H1 (cell line): ENCODE results near the gene PPP1R18. TPM values are rescaled to one million over a fixed set of nuclear protein-coding genes. Genes with fewer than 3 reads are reported as not detected.

Experiments
- BCL11A ChIP-seq, 2 experiments: IDR thresholded peaks; one replicate each; pipeline ENCODE4 v1.6.1; 2011; ENCODE audit warnings: low read depth in 2 of 2, low read length in 2 of 2, mild to moderate bottlenecking in 2 of 2
- CHD1 ChIP-seq: IDR thresholded peaks from 2 replicates; pipeline ENCODE4 v1.6.1; 2012; ENCODE audit warnings: low read depth, low read length, improper control_type of control experiment
- CHD7 ChIP-seq: fragments of 300-600 bp; sonication (generic); IDR thresholded peaks from 2 replicates; pipeline ENCODE4 v1.7.1; 2012; ENCODE audit warnings: low read length, moderate library complexity, mild to moderate bottlenecking, inconsistent platforms; ENCODE audit not compliant: insufficient replicate concordance
- GABPA ChIP-seq: IDR thresholded peaks from 2 replicates; pipeline ENCODE4 v1.6.1; 2011; ENCODE audit warnings: mild to moderate bottlenecking, low read length, moderate library complexity, borderline replicate concordance; ENCODE audit not compliant: insufficient read depth
- NRF1 ChIP-seq: IDR thresholded peaks from 2 replicates; pipeline ENCODE4 v1.6.1; 2011; ENCODE audit warnings: mild to moderate bottlenecking, low read depth, low read length, improper control_type of control experiment
- POLR2A ChIP-seq, 2 experiments: IDR thresholded peaks; 1 replicate in 1 of 2; 2 replicates in 1 of 2; pipeline ENCODE4 v1.6.1; 2011; ENCODE audit warnings: low read depth in 2 of 2, low read length in 2 of 2, mild to moderate bottlenecking in 2 of 2; ENCODE audit errors: control extremely low read depth in 1 of 2
- POLR2AphosphoS5 ChIP-seq: IDR thresholded peaks from 2 replicates; pipeline ENCODE4 v1.6.1; 2011; ENCODE audit warnings: low read depth, low read length
- SIRT6 ChIP-seq: IDR thresholded peaks from one replicate; pipeline ENCODE4 v1.7.1; 2012; ENCODE audit warnings: low read length, inconsistent platforms
- SP4 ChIP-seq: IDR thresholded peaks from 2 replicates; pipeline ENCODE4 v1.6.1; 2012; ENCODE audit warnings: low read length, inconsistent platforms
- TCF12 ChIP-seq: IDR thresholded peaks from 2 replicates; pipeline ENCODE4 v1.6.1; 2011; ENCODE audit warnings: low read depth, mild to moderate bottlenecking, low read length
- polyA plus RNA-seq, 7 experiments: library from polyadenylated mRNA; depleted of rRNA in 3 of 7; stranded (reverse) in 5 of 7; unstranded in 2 of 7; fragments of >200 nt in 5 of 7; fragments of 200-250 nt in 2 of 7; gene quantifications; 1 replicate in 5 of 7; 2 replicates in 1 of 7; 4 replicates in 1 of 7; pipeline versions ENCODE4 v1.2.1 to v1.2.3, GENCODE V29; 2011 to 2013; ENCODE audit warnings: missing spikeins in 2 of 7, mixed read lengths in 2 of 7
- total RNA-seq: library from RNA; stranded (reverse); fragmentation: NEBNext Ultra II Directional; extraction: Animal tissue kit (Norgen Biotek cat#: 25700); gene quantifications from 2 replicates; pipeline ENCODE4 v1.2.1, GENCODE V29; 2021

Gene PPP1R18
- total and polyA plus RNA-seq, 2 of the 8 experiments (the other 6 are each of a cell fraction or from before 2014, with no cell fraction given) = 25.1 to 29.1 TPM

DNA sequence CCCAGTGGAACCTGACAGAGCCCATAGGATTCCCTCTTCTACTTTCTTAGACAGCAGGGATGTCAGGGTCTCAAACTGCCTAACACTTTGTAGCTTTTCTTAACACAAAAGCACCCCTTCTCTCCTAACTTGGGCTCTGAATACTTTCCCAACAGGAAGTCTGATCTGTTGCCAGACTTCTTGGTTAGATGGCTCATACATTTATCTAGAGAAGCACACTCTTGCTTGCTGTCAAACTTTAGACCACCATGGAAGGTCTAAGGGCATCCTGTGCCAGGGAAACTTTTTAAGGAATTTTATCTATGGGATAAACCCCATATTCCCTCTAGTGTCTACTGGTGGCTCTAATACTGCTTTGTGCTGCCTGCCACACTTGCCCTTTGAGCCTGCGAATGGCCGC lies 42.8 kb downstream of the PPP1R18 start (continued):
- TF ChIP-seq CHD7 = no peak
- no peak for TF ChIP-seq SIRT6
- TF ChIP-seq POLR2AphosphoS5 = no peak
- no peak for TF ChIP-seq GABPA
- no peak for TF ChIP-seq TCF12
- TF ChIP-seq NRF1 = no peak
- no peak for TF ChIP-seq BCL11A (IDR thresholded peaks at IDR 0.05; ENCODE audit: low read depth in 2 of 2, low read length in 2 of 2)
- no peak for TF ChIP-seq SP4
- TF ChIP-seq POLR2A (IDR thresholded peaks at IDR 0.05; ENCODE audit: control extremely low read depth in 1 of 2, low read depth in 2 of 2, low read length in 2 of 2) = no peak
- no peak for TF ChIP-seq CHD1
